ENCODE data around the gene GLIPR1L2.

GLIPR1L2 gene

GRCh38 chr12:75479963-75480461, 89.1 kb downstream of the GLIPR1L2 start:
- DNase-seq: no peak

- DNase-seq: peak; percentile 80
Measured at GRCh38 chr12:75480469-75480949, 89.6 kb downstream of the GLIPR1L2 start, which contains the start of gene GLIPR1. GLIPR1 (plus strand) TSS chr12:75480755; CDS start chr12:75480881, 126 bp downstream.

- no peak for DNase-seq
Measured at GRCh38 chr12:75481013-75481705, 90.3 kb downstream of the GLIPR1L2 start.

- DNase-seq: no peak
Measured at GRCh38 chr12:75481774-75482173, 90.9 kb downstream of the GLIPR1L2 start.

All from CD4-positive, alpha-beta T cell treated with Interleukin-17A for 4 hours (primary cell).